Measurements from ENCODE around the gene PLA2G4E.

Gene PLA2G4E

DNA sequence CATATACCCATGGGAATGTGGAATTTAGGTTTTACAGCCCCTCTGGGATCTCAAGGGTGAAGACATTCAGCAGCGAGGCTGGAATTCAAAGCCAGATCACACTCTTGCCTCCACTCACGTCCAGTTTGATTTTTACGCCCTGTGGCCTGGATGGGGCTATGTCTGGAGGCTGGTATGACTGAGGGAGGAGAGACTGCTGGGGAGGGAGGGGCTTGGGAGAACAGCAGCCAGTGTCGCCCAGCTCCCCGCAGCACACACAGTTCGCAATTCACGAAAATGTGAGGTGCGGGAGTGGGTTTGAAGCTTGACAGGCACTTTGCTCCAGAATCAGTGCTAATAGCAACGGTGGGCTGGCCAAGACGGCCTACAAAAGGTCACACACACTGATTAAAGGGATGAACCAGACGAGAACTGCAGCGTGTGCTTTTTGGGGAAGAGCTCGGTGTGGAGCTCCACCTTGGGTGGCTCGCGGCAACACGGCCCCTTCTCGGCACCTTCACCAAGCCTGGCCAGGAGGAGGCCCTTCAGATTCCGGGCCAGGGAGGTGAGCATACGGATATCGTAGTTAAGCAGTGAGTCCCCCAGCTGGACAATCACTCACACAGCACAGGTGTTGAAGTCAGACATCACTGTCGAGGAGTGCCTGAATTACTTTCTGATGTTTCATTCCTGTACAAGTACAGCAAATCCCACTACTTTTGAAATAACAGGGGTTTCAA, 64.9 kb downstream of the PLA2G4E start:
- no peak for DNase-seq (ENCODE audit: low read depth in 2 of 2)

DNA sequence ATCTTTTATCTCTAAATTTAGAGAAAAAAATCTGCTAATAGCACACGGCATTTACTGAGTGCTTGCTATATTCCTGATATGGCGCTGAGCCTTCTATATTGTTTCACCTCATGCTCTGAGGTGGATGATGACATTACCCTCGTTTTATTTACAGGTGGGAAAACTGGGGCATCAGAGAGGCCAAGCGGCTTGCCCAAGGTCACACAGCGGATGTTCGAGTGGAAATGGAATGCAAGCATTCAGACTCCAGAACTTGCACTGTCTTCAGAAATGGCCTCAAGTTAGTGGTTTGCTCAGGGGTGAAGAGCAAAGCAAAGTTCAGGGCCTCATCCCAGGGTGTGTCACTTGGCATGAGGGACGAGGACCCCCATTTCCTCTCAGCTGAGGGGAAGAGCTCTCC, 65.7 kb downstream of the PLA2G4E start:
- DNase-seq (ENCODE audit: low read depth in 2 of 2) = no peak

DNA sequence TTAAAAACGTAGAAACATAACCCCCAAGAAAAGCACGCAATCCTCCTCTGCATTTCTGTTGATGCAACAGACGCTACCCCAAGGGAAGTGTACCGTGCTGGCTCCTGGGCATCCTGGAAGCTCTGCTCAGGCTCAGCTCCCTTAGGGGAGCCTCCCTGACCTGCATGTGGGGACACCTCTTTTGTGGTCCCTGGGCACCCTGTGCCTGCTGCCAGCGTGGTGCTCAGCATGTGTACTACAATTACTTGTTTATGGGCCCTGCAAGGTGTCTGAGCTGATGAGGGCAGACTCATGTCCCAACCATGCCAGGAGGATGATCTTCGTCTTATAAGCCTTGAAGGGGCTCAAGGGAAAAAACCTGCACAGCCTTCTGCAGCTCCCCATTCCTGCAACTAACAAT, 66.8 kb downstream of the PLA2G4E start:
- DNase-seq (ENCODE audit: low read depth in 2 of 2) = no peak

DNA sequence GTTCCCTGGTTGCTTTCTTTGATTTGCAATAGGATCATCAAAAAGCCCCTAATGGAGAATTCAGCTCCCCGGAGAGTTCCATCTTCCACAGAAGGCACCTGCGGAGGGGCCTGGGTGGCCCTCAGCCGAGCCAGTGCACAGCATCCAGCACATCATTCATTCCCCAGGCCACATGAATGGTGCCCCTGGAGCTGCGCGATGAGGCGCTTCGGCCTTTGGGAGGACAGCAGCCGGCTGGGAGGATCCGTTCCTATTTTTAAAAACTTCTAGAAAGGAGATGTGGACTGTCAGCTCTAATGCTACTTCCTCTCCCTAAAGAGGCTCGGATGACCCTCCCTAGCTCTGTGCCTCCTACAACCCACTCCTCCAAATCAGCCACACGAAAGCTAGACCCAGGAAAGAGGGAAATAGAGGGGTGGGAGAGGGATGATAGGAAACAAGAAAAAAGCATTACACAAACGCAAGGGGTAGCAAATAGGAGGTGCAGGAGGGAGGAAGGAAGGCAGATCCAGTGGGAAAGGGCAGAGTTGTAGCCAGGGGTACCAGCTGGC, 68.8 kb downstream of the PLA2G4E start:
- no peak for DNase-seq (ENCODE audit: low read depth in 2 of 2)

DNA sequence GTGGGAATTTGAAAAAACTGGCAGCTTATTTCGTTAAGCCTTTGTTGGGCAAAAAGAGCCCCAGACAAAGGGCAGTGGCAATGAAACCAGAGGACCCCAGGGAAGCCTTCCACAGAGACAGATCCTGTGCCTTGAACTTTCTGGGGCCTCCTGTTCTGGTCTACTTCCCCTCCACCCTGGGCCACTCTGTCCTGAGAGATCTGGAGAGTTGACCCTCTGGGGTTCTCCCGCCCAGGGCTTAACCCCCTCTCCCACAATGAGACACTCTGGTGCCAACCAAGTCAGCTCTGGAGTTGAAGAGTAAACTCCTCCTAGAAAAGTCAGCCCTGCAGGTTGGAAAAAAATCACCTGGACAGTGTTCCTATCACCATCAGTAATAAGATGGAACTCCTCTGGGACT, 69.3 kb downstream of the PLA2G4E start:
- DNase-seq (ENCODE audit: low read depth in 2 of 2) = no peak

DNA sequence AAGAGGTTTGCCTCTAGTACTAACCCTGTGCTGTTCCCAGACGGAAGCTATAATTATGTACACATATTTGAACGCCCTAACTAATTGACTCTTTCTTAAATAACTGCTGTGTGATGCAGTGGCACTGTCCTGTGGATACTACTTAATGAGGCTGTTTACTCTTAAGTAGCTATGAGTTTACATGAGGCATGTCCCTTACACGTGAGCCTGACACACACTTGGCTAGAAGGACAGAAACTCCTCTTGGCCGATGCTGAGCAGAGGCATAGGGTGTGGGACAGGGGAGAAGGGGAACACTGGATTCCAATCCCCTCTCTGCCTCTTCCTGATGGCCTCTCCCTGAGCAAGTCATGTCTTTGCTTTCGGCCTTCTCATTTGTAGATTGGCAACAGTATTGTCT, 70.4 kb downstream of the PLA2G4E start:
- no peak for DNase-seq (ENCODE audit: low read depth in 2 of 2)

DNA sequence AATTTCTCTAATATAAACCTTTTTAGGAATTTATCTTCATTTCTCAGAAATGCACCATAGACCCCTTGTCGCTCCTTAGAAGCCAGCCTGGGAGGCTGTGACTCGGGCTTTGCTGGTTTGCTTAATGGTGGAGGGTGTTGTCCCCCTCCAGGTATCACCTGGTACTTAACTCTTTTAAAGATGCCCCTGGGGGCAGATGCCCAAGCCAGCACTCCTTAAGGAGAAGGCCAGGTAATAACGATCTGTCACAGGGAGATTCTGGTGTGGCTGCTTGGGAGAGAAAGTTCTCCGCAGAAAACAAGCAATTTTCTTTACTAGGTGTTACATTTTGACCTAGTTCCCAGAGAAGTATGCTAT, 70.7 kb downstream of the PLA2G4E start:
- no peak for DNase-seq (ENCODE audit: low read depth in 2 of 2)

DNA sequence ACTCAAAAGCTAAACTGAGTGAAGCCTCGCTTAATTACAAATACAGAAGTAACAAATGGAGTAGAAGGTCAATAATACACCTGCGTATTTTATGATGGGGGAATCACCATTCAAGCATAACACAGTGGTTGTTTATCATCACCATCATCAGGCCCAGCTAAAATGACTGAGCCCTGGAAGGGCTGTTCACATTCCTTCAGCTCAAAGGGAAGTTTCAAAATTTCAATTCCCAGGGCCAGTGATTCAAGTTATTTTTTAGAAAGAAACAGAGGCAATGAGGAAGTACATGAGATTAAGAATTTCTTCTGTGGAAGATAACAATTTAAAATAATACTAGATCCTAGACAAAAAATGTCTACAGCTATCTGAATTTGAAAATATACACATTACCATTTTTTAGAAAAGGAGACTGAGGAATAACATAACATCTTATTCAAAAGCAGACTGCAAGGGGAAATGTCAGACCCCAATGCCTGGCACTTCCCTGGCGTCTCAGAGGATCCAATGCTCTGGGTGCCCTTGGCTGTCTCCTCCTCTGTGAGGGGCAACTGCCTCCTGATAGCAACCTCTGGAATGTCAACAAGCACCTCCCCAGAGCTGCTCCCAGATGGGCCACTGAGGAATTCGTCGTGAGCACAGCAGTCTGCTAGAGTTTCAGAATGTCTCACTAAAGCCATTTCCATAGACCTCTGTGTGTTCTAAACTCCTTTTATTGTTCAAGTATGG, 71.3 kb downstream of the PLA2G4E start:
- no peak for DNase-seq (ENCODE audit: low read depth in 2 of 2)

DNA sequence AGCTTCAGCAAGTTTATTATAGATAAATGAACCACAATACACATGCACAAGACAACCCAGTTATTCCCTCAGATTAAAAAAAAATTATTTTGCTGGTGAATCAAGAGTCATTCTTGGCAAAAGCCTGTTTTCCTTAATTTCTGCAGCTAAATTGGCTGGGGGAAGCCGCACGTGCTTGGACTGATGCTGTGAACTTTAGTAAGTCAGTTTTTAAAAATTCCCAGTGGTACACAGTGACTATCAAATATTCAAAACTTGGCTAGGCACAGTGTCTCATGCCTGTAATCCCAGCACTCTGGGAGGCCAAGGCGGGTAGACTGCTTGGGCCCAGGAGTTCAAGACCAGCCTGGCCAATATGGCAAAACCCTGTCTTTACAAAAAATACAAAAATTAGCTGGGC, 72.4 kb downstream of the PLA2G4E start:
- no peak for DNase-seq (ENCODE audit: low read depth in 2 of 2)

DNA sequence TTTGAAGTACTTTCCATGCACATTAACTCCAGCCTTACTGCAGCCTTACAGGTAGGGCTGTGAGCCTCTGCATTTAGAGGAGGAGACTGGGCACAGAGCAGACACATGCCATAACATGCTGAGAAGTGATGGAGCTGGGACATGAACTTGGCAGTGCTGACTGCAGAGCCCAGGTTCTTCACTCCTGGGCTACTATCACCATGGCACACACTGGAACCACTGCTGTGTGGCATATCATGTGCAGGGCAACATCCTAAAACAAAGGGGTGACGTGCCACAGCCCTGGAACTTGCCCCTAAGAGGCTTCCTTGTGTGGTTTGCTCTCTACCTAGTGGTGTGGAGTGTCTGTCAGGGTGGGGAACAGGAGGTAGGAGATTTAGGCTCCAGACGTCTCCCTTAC, 73.9 kb downstream of the PLA2G4E start:
- no peak for DNase-seq (ENCODE audit: low read depth in 2 of 2)

DNA sequence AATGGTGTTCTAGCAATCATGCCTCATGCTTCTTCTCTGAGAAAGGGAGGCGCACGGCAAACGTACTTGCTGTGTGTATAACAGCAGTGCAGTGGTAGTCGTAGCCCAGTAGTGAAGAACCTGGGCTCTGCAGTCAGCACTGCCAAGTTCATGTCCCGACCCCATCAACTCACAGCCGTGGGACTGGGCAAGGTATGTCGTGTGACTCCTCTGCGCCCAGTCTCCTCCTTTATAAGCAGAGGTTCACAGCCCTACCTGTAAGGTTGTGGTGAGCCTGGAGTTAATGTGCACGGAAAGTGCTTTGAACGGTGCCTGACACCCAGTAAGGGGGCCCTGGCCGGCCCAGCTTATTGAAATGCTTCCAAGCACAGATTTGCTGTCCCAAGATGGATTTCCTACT, 75.1 kb downstream of the PLA2G4E start:
- DNase-seq (ENCODE audit: low read depth in 2 of 2) = no peak

DNA sequence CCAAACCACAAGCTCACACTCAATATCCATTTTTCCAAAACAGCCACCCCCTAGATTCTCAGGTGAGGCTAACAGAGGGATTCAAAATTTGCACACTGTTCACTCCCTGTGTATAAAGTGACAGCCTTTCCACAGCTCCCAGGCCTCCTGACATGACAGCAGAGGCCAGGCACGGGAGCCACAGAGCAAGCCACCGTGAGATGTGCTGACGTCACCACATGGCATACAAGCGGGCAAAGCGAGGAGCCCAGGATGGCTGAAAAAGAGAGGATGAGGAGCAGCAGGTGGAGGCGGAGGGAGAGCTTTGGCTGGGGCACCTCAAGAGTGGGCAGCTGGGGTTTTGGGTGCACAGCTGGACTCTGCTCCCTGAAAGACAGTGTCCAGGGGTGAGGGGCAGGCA, 75.6 kb downstream of the PLA2G4E start:
- no peak for DNase-seq (ENCODE audit: low read depth in 2 of 2)

DNA sequence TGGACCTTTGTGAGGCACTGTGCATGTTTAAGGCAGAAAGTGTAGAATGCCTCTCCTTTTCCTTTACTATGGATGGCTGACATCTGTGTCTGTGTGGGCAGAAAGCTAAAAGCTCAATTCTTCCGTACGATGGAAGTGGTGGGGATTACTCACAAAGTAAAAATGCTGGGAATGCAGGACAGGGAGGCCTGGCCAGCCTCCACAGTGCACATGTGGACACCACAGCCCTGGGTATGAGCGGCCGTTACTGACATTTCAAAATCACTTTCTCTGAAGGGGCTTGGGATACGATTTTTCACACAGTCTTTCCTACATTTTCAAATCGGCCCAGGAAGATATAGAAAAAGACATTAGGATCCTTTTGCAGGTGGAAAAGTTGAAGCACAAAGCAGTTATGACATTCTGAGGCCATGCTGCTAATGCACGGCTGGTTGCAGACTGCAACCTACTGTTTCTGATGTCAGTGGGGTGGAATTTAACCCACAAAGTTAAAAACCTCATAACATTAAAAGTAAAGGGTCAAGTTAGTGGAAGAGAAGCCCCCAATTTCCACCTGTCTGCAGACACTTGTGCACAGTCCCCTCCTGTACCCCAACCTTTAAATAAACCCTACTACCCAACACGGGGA, 76.4 kb downstream of the PLA2G4E start:
- peak; percentile 89 to 90 for DNase-seq (ENCODE audit: low read depth in 2 of 2)

DNA sequence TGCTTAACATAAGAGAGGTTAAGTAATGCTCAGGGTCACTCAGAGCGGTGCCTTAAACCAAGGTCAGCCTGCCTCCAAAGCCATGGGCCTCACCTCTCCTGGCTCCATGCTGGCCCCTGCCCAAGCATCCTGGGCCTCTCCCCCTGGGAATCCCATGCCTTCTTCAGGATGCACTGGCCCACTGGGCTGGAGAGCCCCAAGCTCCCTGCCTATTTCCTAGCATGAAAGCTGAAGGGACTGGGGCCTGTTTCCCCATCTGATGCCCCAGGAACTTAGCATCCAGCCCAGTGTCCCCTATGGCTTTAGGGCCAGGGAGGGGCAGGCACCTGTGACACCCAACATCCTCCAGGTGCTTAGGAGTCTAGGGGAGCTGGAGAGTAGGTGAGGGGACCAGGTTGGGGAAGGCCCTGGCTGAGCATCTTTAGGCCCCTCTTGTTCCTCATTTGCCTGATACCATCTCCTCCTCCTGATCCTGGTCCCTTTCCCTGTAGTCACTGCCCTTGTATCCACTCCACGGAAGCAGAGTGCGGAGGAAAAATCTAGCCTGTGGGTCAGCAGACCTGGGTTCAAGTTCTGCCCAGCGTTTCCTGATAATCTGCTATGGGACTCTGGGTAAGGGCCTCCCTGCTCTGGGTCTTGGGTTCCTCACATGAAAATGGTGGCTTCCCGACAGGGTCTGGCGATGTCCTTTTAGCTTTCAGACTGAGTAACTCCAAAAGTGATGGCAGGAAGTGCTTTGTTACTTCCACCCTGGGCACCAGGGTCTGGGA, 77.1 kb downstream of the PLA2G4E start:
- no peak for DNase-seq (ENCODE audit: low read depth in 2 of 2)

DNA sequence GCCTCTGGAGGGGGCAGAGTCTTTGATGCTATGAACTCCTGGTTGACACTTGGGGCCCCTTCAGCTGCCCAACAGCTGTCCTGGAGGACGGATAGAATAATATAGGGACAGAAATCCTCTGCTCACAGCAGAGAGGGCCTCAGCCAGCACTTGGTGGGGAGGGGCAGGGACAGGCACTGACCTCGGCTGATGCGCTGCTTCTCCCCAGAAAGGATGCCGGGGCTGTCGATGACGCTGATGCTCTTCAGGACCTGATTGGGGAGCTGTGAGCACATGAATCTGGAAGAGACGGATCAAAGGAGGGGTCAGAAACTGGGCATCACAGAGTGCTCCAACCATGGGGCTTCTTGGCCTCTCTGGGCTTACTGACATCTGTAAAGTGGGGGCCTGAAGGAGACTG, 78.0 kb downstream of the PLA2G4E start:
- DNase-seq (ENCODE audit: low read depth in 2 of 2) = no peak

DNA sequence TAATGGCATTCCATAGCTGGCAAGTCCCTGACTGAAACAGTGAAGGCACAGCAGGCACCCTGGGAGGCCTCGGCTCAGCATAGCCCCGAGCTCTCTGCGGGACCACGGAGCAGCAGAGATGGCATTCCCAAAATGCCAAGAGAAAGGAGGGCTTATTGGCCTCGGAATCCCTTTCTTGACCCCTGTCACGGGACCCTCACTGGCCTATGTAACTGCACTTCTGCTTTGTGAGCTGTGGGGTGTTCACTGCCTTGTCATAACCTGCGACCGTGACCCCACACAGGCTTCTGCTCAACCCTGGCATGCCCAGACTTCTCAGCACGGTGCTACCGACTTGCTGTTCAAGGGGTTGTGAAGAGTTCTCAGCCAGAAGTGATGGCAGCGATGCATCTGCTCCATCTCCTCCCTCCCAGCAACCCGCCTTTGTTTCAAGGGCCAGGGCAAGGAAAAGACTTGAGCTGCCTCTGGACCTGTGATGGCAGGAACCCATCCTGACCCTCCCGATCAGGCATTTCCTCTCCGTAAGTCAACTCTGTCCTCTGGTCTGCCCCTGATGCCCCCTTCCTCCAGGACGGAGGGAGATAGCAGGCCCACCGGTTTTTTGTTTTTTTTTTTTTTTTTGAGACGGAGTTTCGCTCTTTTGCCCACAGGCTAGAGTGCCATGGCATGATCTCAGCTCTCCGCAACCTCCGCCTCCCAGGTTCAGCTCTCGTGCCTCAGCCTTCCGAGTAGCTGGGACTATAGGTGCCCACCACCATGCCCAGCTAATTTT, 79.0 kb downstream of the PLA2G4E start:
- no peak for DNase-seq (ENCODE audit: low read depth in 2 of 2)

DNA sequence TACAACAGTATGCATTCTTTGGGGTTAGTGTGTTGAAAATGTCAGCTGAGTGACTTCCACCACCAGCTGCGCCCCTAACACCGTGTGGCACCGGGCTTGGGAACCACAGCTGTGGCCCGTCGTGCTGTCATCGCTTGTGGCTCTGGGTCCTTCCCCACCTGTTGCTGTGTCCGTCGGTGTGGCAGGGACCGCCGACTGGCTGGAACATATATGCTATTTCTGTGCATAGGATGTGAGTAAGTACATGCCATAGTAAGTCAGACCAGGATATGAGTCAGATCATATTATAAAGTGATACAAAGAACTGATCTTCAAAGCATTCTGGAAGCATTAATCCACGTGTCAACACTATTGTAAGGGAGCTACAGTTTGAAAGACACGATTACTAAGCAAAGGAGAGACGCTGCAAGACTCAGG, 80.4 kb downstream of the PLA2G4E start:
- DNase-seq (ENCODE audit: low read depth in 2 of 2) = peak; percentile 66 to 74

DNA sequence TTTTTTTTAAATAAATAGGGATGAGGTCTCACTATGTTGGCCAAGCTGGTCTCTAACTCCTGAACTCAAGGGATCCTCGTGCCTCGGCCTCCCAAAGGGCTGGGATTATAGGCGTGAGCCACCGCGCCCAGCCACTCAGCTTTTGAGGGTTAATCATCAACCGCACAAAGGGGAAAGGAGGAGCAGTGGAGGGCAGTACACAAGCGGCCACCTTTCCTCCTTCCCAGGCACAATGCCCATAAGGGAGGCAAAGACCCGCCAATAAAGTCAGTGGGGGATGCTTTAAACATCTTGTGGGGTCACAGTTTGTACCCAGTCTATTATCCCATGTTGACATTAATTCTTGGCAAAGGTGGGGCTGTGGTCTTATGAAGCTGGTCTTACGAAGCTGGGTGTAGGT, 80.9 kb downstream of the PLA2G4E start:
- no peak for DNase-seq (ENCODE audit: low read depth in 2 of 2)

DNA sequence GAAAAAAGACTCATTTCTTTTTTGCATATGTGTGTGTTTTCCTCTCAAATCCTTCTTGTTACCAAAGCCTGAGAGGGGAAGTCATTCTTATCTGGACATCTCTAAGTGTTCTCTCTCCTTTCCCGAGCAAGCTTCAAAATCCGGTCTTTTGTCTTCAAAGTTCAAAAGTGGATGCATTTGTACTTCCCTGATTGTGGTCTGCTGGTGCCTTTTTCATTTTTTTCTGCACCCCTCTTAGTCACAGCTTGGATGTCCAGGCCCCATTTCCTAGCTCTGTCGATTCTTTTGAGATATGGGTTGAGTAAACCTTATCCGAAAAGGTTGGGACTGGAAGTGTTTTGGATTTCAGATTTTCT, 83.3 kb downstream of the PLA2G4E start:
- no peak for DNase-seq (ENCODE audit: low read depth in 2 of 2)

DNA sequence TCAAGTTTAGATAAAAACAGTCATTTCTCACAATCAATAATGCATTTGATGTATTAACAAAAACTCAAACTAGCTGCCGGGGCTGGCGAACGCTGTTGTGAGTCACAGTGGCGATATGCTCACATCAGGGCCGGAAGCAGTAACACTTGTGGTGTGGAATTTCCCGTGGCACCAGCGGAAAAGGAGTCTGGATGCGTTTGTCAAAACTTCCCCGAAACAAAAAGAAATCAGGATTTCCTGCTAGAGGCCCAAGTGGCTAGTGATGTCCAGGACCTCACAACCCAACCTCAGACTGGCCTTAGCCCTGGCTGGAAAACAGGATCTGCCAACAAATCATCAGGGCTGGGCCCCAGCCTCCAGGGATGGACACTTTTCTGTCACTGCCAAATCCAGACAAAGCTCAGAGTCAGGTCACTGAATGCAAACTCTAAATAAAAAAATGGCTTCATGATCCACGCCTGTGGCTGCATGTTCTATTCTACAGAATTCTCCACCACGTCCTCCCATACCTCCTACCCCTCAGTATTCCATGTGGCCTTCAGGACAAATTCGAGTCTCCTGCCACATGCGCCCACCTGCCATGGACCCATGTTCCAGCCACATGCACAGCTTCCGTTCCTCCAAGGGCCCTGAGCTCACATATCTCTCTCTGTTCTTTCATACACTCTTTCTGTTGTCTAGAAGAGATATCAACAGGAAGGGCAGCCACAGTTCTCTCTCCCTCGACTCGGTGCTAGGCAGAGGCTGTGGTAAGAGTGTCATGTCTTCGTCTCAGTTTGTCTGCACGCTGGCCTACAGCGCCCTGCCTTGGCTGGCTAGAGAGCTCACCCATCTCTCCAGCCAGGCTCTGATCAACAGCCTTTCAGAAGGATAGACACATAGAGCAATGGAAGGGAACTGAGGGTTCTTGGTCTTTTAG, 83.9 kb downstream of the PLA2G4E start:
- DNase-seq (ENCODE audit: low read depth in 2 of 2) = no peak

Data from fibroblast of skin of left biceps (primary cell).